Measurements from ENCODE around the gene TMEM19. TPM values are rescaled to one million over a fixed set of nuclear protein-coding genes. Genes with fewer than 3 reads are reported as not detected.

Gene TMEM19
- total and polyA plus RNA-seq, 8 donors: 3.8 to 14.8 (median 7.9) TPM

DNA sequence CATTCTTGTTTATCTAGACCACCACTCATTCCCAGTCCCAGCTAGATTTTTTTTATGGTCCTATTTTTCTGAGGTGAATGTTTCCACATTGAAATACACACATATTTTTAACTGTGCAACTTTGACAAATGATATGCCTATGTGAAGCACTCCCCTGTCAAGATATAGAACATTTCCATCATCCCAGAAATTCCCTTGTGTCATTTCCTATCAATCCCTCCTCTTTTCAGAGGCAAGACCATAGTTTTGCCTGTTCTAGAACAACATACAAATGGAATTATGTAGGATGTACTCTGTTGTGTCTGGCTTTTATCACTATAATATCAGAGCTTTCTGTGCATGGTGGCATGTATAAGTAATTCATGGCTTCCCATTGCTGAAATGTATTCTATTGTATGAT, 32.7 kb downstream of the TMEM19 start:
- Histone ChIP-seq H3K36me3 (no peaks in the 10 kb centered on the region), H3K27ac (no peak overlapping the region), H3K4me3 (no peak overlapping the region), H3K27me3 (no peaks in the 10 kb centered on the region), H3K4me1 (no peaks in the 10 kb centered on the region), H3K9me3 (no peaks in the 10 kb centered on the region)
- DNase-seq: no peak
- intact Hi-C loops (cut with DNase I): no loop called here
- ATAC-seq: no peak
- TF ChIP-seq CTCF (IDR thresholded peaks at IDR 0.05): no peak
- FAIRE-seq: no peak

DNA sequence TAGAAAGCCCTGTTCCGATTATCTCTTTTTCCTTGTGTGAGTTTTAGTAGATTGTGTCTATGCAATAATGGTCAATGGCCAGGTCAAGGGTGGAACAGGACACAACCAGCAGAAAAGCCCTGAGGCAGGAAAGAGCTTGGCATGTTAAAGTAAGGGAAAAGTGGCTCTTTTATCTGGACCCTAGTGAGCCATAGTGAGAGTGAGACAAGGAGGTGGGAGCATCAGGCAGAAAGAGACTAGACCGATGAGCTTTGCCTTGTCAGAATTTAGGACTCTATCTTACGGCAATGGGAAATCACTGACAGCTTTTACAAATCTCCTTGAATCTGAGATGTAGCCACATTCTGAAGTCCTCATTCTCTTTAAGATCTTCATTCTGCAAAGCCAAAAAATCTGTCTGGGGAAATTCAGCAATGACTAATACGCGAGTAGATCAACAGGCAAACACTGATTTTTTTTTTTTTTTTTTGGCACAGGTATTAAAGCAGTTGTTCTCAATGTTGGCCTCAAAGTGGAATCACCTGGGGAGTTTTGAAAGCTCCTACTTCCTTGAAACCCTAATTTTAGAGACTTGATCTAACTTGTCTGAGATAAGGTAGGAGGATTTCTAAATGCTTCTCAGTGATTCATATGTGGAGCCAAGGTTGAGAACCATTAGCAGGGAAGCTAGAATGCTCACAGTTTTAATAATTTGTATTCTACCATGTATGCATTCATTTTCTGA, 33.9 kb downstream of the TMEM19 start:
- no peak overlapping the region for H3K27ac ChIP-seq
- ATAC-seq (peak; percentile 43 to 86 (median 78)), DNase-seq (no peak), FAIRE-seq (no peak)
- 72 to 73% methylated on average over 5 of the region's 5 CpGs for WGBS, 2 donors
- no peaks in the 10 kb centered on the region for H3K9me3 ChIP-seq
- H3K36me3 ChIP-seq: no peaks in the 10 kb centered on the region
- intact Hi-C loops (cut with DNase I): no loop called here
- TF ChIP-seq CTCF (IDR thresholded peaks at IDR 0.05): no peak
- no peak overlapping the region for H3K4me3 ChIP-seq
- no peaks in the 10 kb centered on the region for H3K27me3 ChIP-seq
- no peaks in the 10 kb centered on the region for H3K4me1 ChIP-seq

DNA sequence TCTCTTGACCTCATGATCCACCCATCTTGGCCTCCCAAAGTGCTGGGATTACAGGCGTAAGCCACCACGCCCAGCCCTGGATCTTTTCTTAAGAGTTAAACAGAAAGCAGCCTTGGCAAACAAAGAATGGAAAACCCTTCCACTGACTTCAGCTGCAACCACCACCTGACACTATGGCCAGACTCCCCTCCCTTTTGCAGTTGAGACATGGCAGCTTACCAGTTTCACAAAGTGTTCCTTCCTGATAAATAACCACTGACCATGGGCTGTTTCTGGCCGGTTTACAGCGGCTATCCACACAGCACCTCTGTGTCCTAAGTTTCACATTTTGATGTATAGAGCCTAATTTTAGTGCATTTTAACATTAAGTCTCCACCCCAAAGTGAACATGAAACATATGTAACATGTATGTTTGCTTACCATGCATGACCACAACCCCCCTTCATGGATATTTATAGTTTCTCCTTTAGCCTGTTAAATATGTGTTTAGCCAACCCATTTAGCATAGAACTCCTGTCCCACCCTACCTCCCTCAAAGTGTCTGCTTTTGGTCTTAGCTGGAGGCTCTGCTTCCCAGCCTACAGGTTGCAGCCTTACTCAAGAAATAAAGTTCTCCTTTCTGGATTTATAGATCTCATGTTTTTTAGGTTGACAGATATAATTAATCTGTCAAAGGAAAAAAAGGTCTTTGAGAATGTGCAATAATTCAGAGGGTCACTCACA, 36.1 kb downstream of the TMEM19 start:
- WGBS, 2 donors: 77 to 93% methylated on average over 4 of the region's 4 CpGs
- H3K27me3 ChIP-seq: no peaks in the 10 kb centered on the region
- no peaks in the 10 kb centered on the region for H3K4me1 ChIP-seq
- no peak overlapping the region for H3K27ac ChIP-seq
- ATAC-seq (peak in 3 of 4 donors; percentile 46 to 59 (median 46)), DNase-seq (no peak), FAIRE-seq (no peak)
- no peaks in the 10 kb centered on the region for H3K9me3 ChIP-seq
- intact Hi-C loops (cut with DNase I): no loop called here
- no peak for TF ChIP-seq CTCF (IDR thresholded peaks at IDR 0.05)
- H3K4me3 ChIP-seq: no peak overlapping the region
- no peaks in the 10 kb centered on the region for H3K36me3 ChIP-seq

DNA sequence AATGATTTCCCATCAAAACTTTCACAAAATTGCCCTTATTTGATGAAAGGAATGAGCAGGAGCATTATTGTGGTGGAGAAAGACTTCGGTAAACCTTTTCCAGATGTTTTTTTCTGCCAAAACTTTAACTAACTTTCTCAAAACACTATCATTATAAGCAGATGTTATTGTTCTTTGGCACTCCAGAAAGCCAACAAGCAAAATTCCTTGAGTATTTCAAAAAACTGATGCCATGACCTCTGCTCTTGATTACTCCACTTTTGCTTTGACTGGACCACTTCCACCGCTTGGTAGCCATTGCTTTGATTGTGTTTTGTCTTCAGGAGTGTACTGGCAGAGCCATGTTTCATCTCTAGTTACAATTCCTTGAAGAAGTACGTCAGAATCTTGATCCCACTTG, 39.1 kb downstream of the TMEM19 start:
- Histone ChIP-seq H3K9me3 (no peaks in the 10 kb centered on the region), H3K4me3 (no peak overlapping the region), H3K36me3 (no peaks in the 10 kb centered on the region), H3K4me1 (no peaks in the 10 kb centered on the region), H3K27me3 (no peaks in the 10 kb centered on the region), H3K27ac (no peak overlapping the region)
- DNase-seq (no peak), ATAC-seq (no peak), FAIRE-seq (no peak)
- 87 to 90% methylated on average over 3 of the region's 3 CpGs for whole genome bisulfite sequencing, 2 donors
- TF ChIP-seq CTCF (IDR thresholded peaks at IDR 0.05): no peak
- intact Hi-C loops (cut with DNase I): no loop called here

GRCh38 chr12:71726548-71726947, 40.7 kb downstream of the TMEM19 start:
- intact Hi-C loops (cut with DNase I): no loop called here
- no peak for ATAC-seq
- no peak for DNase-seq
- Histone ChIP-seq H3K4me1 (no peaks in the 10 kb centered on the region), H3K27ac (no peak overlapping the region), H3K27me3 (no peaks in the 10 kb centered on the region), H3K9me3 (no peaks in the 10 kb centered on the region), H3K36me3 (no peaks in the 10 kb centered on the region), H3K4me3 (no peak overlapping the region)
- WGBS, 2 donors: 90% methylated on average over 2 of the region's 2 CpGs
- no peak for TF ChIP-seq CTCF (IDR thresholded peaks at IDR 0.05)
- no peak for FAIRE-seq
